Gastroesophageal sphincter (tissue), 3 donors: ENCODE results near the gene ZNF804B.

Experiments used
- CTCF ChIP-seq, 4 experiments: fragments of 200-600 bp in 2 of 4; fragments of 450-650 bp in 2 of 4; sonication (generic) in 1 of 4; IDR thresholded peaks; one replicate each; pipeline ENCODE4 v1.5.1; 2017 to 2019; ENCODE audit warnings: antibody characterized with exemption in 4 of 4, mild to moderate bottlenecking in 2 of 4, moderate library complexity in 2 of 4
- EP300 ChIP-seq: sonication (generic); formaldehyde crosslinking; IDR thresholded peaks from one replicate; pipeline ENCODE4 v1.6.1; 2017; ENCODE audit warnings: antibody characterized with exemption, mild to moderate bottlenecking
- POLR2A ChIP-seq, 2 donors: fragments of 450-650 bp; IDR thresholded peaks; one replicate each; pipeline ENCODE4 v1.6.1; 2017; ENCODE audit warnings: antibody characterized with exemption in 2 of 2, mild to moderate bottlenecking in 2 of 2, moderate library complexity in 1 of 2
- POLR2AphosphoS5 ChIP-seq: sonication (generic); formaldehyde crosslinking; IDR thresholded peaks from one replicate; pipeline ENCODE4 v1.6.1; 2017; ENCODE audit warnings: antibody characterized with exemption

DNA sequence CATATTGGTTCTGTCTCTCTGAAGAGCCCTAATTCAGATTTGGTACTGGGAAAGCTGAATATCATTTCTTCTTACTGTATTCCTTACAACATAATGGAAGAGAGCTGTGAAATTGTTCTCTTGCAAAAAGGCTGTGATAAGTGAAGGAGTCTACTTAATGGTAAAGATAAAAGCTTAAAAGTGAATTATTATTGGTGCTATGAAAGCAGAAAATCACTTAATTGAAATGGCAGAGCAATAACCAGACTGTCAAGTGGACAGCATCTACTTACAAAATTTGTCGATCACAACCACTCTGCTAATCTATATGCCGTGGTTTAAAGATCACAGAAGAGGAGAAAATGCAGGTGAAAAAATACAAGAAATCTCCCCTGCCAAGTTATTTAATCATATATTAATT, 300.7 kb downstream of the ZNF804B start:
- TF ChIP-seq POLR2AphosphoS5 (no peak), CTCF (IDR thresholded peaks at IDR 0.05) (no peak), POLR2A (IDR thresholded peaks at IDR 0.05) (no peak), EP300 (no peak)
